HG02970 (cell line): ENCODE measurements around the gene HABP4.

Experiments used
- ATAC-seq: cut with Tn5 transposase; IDR thresholded peaks from one replicate; pipeline ENCODE4 v1.9.1; 2021; ENCODE audit warnings: mild to moderate bottlenecking, moderate library complexity, moderate number of reproducible peaks; ENCODE audit not compliant: unreplicated experiment, low FRiP score

HABP4 gene, protein sequence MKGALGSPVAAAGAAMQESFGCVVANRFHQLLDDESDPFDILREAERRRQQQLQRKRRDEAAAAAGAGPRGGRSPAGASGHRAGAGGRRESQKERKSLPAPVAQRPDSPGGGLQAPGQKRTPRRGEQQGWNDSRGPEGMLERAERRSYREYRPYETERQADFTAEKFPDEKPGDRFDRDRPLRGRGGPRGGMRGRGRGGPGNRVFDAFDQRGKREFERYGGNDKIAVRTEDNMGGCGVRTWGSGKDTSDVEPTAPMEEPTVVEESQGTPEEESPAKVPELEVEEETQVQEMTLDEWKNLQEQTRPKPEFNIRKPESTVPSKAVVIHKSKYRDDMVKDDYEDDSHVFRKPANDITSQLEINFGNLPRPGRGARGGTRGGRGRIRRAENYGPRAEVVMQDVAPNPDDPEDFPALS

DNA sequence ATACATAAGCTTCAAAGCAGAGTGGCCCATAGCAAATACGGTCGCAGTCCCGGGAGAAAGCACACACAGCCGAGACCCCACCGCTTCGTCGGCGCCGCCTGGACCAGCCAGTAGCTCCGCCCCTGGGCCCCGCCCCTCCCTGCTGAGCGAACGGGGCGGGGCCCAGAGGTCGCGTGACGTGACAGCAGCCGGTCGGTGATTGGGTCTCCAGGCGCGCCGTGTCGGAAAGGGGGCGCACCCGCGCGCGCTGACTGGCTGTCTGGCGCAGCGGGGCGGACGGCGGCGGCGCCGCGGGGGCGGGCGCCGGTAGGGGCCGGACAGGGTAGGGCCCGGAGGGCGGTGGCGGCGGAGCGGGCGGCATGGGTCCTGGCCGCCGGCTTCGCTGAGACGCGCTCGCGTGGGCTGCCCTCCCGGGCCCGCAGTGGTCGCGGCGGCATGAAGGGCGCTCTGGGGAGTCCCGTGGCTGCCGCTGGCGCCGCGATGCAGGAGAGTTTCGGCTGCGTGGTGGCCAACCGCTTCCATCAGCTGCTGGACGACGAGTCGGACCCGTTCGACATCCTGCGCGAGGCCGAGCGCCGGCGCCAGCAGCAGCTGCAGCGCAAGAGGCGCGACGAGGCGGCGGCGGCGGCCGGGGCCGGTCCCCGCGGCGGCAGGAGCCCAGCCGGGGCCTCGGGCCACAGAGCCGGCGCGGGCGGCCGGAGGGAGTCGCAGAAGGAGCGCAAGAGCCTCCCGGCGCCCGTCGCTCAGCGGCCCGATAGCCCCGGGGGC lies at the start of gene HABP4:
HABP4 (plus strand) TSS at position 325 of the 768 bp plus-strand sequence; CDS start at position 436, 111 bp downstream.
- peak; percentile 98 for ATAC-seq

DNA sequence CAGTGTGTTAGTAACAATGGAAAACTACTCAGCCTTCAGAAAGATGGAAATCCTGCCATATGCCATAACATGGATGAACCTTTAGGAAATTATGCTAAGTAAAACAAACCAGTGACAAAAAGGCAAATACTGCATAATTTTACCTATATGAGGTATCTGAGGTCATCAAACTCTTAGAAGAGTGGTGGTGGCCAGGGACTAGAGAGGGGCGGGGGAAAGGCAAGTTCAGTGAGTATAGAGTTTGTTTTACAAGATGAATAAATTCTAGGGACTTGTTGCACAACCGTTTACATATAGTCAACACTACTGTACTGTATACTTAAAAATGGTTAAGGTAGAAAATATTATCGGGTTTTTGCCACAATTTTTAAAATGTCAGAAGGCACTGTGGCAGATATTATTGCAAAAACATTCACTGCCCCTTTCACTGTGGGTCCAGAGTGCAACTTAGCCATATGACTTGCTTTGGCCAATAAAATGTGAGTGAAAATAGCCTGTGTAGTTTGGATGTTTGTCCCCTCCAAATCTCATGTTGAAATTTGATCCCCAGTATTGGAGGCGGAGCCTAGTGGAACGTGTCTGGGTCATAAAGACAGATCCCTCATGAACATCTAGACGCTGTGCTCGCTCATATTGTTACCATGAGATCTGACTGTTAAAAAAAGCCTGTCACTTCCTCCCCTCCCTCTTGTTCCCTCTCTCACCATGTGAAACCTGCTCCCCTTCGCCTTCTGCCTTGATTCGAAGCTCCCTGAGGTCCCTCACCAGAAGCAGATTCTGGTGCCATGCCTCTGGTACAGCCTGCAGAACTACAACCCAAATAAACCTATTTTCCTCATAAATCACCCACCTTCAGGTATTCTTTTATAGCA lies 41.3 kb upstream of the HABP4 start:
- ATAC-seq = no peak

DNA sequence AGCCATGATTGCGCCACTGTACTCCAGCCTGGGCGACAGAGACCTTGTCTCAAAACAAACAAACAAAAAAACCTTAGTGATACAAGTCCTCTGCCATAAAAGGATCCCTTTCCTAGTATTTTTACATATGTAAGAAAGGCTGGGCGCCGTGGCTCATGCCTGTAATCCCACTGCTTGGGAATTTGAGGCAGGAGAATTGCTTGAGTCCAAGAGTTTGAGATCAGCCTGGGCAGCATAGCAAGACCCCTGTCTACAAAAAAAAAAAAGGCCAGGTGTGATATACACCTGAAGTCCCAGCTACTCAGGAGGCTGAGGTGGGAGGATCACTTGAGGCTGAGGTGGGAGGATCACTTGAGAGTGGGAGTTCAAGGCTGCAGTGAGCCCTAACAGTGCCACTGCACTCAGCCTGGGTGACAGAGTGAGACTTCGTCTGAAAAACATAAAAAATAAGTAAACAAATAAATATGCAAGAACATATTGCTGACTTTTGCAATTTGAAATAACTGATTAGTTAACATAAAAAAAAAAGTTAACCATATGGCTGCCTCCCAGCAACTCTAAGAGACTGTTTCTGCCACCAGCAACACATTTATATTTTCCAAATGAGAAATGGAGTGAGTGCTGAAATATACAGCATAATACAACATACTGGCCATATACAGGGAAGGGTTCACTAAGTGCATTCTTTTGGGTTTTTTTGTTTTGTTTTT lies 38.7 kb upstream of the HABP4 start:
- ATAC-seq = no peak

DNA sequence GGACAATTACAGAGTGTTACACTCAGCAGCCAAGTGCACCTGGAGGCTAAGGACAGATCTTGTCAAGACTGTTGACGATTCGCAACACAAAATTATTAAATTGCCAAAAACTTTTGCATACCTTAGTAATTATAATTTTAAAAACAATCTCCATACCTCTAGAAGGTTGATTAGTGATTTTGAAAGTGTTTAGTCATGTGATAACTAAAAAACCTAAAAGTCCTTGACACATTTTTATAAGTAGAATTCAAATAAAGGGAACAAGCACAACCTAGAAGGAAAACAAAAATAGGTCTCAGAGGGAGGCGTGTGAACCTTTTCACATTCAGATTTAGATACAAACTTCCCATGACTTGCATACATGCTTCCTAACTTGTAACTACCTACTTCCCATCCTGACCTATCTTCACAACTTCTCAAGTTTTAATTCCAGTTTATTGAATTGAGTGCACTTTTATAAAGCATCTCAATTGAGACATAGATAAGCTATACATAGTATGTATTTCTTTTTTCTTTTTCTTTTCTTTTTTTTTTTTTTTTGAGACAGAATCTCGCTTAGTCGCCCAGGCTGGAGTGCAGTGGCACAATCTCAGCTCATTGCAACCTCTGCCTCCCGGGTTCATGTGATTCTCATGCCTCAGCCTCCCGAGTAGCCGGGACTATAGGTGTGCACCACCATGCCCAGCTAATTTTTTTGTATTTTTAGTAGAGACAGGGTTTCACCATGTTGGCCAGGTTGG lies 37.6 kb upstream of the HABP4 start:
- no peak for ATAC-seq

DNA sequence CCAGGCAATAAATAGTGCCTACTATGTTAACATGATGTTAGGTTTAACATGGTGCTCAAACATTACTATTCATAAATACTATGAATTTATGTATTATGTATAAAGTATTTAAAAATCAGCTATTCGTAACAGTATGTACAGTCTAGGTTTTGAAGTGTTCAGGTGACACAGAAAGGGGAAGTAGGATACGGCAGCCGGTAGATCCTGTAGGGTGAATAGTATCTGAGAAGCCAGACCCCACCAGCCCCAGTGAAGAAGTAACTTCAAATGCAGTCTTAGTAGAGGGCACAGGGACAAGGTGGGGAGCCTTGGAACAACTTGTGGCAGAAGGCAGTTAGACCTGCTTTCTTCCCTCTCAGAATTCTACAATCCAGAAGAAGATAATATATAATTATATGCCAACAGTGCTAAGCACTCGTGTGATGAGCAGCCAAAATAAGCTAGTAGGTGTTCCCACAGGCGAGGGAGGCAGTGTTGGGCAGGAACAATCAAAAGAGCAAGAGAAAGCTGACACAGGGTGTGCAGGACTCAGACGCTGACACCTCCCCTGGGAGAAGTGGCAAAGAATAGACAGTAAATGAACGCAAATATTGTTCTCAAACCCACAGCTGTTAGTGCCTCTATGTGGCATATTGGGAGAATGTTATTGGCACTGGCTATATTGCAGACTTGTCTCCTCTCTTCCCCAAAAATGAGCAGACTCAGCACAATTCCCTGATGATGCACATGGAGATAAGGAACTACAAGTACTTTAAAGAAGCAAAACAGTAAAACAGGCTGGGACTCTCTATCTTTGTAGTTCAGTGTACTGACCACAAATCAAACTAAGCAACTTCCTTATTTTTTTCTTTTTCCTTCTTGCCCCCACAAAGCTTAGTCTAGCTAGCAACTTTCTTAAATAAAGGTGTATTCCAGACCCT lies 36.4 kb upstream of the HABP4 start:
- no peak for ATAC-seq

DNA sequence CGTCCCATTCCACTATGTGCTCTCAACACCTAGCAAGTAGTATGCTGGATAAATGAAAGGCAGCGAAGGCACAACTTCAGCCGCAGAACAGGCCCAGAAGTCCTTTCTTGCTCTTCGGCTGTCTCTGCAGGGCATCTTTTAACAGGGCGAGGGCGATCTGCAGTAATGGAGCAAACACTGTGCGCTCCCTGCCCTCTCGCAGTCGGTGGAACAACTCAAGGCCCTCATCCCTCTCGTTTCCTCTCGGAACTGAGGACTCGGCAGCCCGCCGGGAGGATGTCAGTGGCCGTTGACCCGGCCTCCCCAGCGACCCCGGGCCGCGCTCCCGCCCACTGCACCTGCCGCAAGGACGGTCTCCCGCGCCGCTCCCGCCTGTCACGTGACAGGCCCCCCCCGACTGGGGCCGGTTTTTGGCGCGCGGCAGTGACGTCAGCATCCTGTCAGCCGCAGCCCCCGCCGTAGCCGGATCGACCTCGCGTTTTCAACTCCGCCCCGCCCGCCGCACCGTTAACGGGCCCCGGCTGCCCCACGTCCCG lies 32.9 kb upstream of the HABP4 start:
- ATAC-seq = peak; percentile 29

DNA sequence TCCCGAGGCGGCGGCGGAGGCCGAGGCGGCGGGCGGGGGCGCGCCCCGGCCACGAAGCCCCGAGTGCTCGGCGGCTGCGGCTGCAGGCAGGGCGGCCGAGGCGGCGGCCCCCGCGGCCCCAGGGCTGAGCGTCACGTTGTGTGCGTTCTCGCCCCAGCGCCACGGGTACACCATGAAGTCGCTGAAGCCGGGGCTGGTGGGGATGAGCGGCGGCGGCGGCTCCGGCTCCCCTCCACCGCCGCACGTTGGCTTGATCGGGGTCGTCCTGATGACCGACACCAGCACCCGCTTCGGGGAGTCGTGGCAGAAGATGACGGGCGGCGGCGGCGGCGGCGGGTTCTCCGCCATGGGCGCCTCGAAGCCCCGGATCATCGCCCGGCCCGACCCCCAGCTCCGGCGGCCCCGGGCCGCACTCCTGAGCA lies 32.3 kb upstream of the HABP4 start:
- ATAC-seq = peak; percentile 3

DNA sequence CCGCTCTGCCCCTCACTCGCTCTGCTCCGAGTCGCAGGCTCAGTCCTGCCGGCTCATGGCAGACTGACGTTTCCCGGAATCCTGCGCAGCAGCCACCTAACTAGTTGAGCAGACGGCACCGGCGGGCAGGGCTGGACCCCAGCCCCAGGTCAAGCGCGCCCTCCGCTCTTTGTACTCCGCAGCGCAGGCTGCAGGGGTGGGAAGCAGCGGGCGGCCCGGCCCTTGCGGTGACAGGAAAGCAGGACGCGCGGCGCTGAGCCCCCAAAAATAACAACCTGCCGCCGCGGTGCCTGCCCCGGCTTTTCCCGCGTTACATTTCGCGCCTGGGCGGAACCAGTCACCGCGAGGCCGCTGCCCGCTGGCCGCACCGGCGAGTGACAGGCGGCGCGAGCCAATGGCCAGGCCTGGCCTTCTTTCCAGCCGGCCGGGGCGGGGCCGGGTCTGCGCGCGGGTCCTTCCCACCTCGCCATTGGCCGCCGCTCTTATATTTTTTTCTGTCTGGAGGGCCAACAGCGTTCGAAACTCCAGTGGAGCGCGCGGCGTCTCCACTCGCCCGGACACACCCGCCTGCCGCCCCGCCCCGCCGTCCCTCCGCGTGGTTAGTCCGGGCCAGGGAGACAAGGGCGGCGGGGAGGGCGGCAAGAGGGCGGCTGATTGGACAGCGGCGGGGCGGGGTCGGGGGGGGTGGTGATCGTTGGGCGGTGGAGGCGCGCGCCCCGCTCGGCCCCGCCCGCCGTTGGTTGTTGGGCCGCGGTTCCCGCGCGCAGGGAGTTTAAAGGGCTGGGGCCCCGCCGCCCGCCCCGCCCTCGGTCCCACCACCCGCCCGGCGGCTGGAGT lies 31.7 kb upstream of the HABP4 start, which contains the start of gene ZNF367:
ZNF367 (minus strand) TSS at position 288 of the 837 bp plus-strand sequence. CDS start 338 bp downstream, outside the sequence.
- peak; percentile 65 for ATAC-seq

DNA sequence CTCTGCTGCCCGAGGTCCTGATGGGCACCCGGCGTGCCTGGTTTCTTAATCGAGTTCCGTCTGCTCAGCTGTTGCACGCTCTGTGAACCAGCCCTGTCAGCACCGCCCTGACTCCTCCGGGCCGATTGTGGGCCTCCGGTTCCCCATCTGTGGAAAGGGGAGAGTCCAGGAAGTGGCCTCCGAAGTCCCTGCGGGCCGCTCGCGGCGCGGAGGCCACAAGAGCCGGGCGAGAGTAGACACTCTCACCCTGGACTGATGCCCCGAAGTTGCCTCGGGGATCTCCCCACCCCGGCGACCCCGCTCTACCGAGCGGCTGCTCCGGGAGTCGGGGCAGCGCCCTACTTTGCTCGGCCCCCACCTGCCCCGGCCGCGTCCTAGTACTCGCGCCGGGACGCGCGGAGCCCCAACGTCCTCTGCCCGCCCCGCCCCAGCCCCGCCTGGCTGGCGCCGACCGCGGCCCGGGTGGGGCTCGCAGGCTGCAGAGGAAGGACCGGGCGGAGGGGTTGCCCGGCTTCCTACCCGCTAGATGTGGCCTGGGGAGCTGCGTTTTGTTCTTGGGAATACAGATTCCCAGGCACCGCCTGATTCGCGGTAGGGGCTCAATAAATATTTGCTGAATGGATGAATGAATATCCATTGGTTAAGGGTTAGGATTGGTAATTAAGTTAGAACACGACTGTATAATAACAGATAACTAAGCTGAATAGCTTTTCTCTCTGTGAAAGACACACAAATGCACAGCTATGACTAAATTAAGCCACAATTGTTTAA lies 30.9 kb upstream of the HABP4 start:
- peak; percentile 16 for ATAC-seq

DNA sequence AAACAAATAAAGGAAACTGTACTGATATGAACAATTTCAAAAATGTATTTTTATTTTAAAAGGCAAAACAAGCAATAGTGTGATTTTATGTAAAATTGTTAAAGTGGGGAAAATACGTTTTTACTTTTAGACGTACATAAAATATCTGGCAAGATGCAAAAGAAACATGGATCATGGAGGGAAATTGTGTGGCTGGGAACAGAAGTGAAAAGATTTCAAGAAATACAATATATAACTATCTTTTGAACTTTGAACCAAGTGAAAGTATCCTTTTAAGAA lies 30.3 kb upstream of the HABP4 start:
- no peak for ATAC-seq

DNA sequence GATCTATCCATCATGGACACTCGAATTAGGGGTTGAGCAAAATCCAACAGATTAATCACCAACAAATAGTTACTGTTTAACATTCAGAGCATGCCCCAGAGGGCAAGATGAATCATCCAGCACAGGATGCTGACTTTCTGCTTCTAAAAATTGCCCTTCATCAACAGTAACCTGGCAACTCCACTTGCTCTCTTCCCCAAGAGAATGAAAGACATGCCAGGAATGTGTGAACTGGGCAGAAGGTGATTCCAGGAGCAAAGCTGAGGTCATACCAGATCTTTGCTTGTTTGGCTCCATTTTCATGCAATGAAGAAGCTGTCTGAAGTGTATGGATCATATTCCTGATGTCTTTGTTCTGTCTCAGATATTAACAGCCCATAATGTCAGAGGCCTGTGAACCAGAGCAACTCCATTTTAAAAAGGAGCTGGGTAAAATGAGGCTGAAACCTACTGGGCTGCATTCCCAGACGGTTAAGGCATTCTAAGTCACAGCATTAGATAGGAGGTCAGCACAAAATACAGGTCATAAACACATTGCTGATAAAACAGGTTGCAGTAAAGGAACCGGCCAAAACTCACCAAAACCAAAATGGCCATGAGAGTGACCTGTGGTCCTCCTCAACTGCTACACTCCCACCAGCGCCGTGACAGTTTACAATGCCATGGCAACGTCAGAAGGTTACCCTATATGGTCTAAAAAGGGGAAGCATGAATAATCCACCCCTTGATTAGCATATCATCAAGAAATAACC lies 29.3 kb upstream of the HABP4 start:
- ATAC-seq = no peak

DNA sequence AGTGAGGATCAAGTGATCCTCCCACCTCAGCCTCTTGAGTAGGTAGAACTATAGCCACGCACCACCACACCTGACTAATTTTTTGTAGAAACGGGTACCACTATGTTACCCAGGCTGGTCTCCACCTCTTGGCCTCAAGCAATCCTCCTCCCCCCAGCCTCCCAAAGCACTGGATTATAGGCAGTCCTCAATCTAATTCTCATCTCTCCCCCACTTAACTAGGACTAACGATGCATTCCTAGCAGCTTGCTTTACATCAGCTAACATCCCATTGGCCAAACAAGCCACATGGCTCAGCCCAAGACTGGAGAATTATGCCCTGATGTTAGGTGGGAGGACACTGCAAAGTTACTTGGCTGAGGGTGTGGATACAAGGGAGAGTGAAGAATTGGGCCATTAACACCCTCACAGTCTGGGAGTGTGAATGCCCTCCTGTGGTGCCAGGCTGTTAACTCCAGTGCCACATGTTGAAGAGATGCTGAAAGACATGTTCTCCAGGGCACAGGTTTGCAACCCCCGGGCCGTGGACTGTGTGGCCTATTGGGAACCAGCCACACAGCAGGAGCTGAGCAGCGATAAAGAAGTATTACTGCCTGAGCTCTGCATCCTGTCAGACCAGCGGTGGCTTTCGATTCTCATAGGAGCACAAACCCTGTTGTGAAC lies 26.5 kb upstream of the HABP4 start:
- no peak for ATAC-seq

DNA sequence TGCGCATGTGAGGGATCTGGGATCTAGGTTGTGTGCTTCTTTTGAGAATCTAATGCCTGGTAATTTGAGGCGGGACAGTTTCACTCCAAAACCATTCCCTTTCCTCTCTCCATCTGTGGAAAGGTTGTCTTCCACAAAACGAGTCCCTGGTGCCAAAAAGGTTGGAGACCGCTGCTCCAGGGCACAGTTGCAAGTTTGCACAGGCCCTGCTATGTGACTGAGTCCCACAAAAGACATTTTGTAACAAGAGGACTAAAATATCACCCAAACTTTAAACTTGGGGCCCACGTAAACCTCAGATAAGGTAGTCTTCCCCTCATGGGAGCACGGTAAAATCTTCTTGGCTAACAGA lies 26.0 kb upstream of the HABP4 start:
- no peak for ATAC-seq

DNA sequence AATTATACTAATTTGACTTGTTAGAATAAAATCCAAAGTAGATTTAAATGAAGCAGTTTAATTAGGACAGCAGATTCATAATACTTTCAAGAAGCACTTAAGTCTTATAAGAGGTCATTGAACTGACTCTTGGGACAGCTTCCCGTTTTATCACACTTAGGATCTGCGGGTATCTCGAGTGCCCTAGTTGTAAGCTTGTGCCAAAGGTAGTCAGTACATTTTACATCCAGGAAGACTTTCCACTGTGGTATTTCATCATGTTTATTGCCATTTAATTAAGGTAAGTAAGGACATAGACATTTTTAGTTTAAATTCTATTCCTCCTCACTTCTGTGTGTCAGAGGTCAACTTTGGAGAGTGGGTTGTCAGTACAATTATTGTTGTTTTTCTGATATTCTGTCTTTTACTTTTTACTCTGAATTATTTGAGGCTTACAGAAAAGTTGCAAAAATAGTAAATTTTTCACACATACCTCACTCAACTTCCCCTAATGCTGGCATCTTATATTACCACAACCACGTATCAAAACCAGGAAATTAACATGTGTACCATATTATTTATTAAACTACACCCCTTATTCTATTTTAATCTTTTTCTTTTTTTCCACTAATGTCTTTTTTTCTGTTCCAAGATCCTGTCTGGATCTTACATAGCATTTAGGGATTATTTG lies 24.3 kb upstream of the HABP4 start:
- no peak for ATAC-seq

DNA sequence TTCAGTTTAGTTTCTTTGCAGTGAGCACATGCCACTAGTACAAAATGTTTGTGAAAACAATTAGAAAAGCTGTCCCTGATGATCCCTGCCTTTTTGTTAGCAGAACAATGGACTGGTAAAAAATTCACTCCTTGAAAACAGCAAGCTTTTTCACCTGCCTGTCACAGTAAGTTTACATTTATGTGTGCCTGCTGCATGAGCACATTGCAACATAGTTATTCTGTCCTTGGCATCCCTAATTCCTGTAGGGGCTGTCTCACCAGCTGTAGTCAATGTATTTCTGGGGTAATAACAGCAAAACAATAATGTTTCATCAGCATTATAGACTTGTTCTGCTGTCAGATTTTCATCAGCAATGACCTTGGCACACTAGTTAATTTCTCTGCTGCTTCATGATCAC lies 20.2 kb upstream of the HABP4 start:
- no peak for ATAC-seq
